NCI-H748 (cell line): Measurements from ENCODE around the gene LIG3.
"Not testable (repeated sequence)": the region's sequence is repeated elsewhere in the genome, so short reads cannot be mapped to it uniquely, and the experiment has no call there.

Experiments
- DNase-seq: peaks from one replicate; lab custom pipeline; 2025; ENCODE audit not compliant: unreplicated experiment; lab: John Stamatoyannopoulos, UW

Gene LIG3

GRCh38 chr17:34998205-34998604 is 17.9 kb downstream of the LIG3 start:
- peak; percentile 32 for DNase-seq

GRCh38 chr17:34999456-34999855 is 19.1 kb downstream of the LIG3 start:
- DNase-seq: no peak

GRCh38 chr17:35000965-35001364 is 20.7 kb downstream of the LIG3 start:
- not testable (repeated sequence) for DNase-seq

GRCh38 chr17:35001549-35001948 is 21.2 kb downstream of the LIG3 start:
- DNase-seq: no peak

- DNase-seq: no peak
Observed at GRCh38 chr17:35002876-35003551, 22.7 kb downstream of the LIG3 start.

- DNase-seq: no peak
Observed at GRCh38 chr17:35003778-35004177, 23.5 kb downstream of the LIG3 start.

GRCh38 chr17:35006345-35006744 is 26.0 kb downstream of the LIG3 start:
- no peak for DNase-seq

GRCh38 chr17:35006961-35007360 is 26.6 kb downstream of the LIG3 start:
- no peak for DNase-seq

GRCh38 chr17:35010093-35010492 is 29.8 kb downstream of the LIG3 start:
- DNase-seq: no peak

GRCh38 chr17:35011671-35012216 is 31.4 kb downstream of the LIG3 start:
- DNase-seq: no peak

GRCh38 chr17:35016369-35016768 is 36.1 kb downstream of the LIG3 start:
- no peak for DNase-seq

- DNase-seq: no peak
Observed at GRCh38 chr17:35017021-35017420, 36.7 kb downstream of the LIG3 start.

- no peak for DNase-seq
Observed at GRCh38 chr17:35018814-35019213, 38.5 kb downstream of the LIG3 start.

GRCh38 chr17:35019386-35020179 is 39.3 kb downstream of the LIG3 start:
- no peak for DNase-seq

- DNase-seq: no peak
Observed at GRCh38 chr17:35021520-35022380, 41.4 kb downstream of the LIG3 start.

- no peak for DNase-seq
Observed at GRCh38 chr17:35022536-35023063, 42.3 kb downstream of the LIG3 start.

GRCh38 chr17:35023538-35023937 is 43.2 kb downstream of the LIG3 start:
- no peak for DNase-seq

GRCh38 chr17:35025541-35025940 is 45.2 kb downstream of the LIG3 start:
- no peak for DNase-seq

- not testable (repeated sequence) for DNase-seq
Observed at GRCh38 chr17:35028097-35028496, 47.8 kb downstream of the LIG3 start.

GRCh38 chr17:35028531-35029262 is 48.4 kb downstream of the LIG3 start:
- DNase-seq: no peak
